ENCODE data around the gene MERTK.

- TF ChIP-seq CTCF (IDR thresholded peaks at IDR 0.05; ENCODE audit: low read length) (no peak), EZH2 (optimal IDR thresholded peaks at IDR 0.05; ENCODE audit: low read depth, low read length) (no peak)
These were observed 167.1 kb downstream of the MERTK start for GRCh38 chr2:112065486-112065885.

All from MM.1S (cell line).